Stimulated activated CD8-positive, alpha-beta memory T cell treated with anti-CD3 and anti-CD28 coated beads, Interleukin-12 subunit alpha, Interleukin-12 subunit beta, amount 100 ng/mL, for 24 hours (primary cell): Measurements from ENCODE around the gene GSPT1.

Source experiments
- DNase-seq: peaks from one replicate; pipeline ENCODE4 v3.0.0-alpha.2; 2020; ENCODE audit errors: extremely low read depth

Gene GSPT1

DNA sequence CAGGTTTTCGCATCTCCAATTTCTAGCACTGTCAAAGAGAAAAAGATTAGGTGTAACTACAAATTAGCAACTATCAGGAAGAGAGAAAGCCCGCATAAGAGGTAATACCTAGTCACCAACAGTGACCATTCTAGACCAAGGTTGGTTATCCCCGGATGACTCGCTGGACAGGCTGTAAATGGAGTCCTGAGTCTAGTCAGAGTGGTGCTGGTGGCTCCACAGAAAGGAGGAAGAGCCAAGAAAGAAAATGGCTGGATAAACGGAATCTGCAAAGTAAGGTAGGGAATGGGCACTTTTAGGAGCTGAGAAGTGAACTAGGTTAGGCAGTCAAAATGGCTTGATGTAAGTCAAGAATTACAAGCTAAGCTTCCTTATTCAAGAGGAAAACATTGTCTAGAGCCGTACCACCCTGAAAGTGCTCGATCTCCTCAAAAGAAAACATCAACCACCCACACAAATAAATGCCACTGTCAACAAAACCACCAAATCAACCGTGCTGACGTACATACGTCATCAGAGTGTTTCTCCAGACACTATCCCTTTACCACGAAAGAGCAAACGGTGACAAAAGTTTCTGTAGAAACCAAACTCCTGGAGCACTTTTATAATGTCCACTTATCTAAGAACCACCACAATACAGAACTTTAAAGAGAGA lies 2.2 kb downstream of the GSPT1 start:
- DNase-seq: no peak

DNA sequence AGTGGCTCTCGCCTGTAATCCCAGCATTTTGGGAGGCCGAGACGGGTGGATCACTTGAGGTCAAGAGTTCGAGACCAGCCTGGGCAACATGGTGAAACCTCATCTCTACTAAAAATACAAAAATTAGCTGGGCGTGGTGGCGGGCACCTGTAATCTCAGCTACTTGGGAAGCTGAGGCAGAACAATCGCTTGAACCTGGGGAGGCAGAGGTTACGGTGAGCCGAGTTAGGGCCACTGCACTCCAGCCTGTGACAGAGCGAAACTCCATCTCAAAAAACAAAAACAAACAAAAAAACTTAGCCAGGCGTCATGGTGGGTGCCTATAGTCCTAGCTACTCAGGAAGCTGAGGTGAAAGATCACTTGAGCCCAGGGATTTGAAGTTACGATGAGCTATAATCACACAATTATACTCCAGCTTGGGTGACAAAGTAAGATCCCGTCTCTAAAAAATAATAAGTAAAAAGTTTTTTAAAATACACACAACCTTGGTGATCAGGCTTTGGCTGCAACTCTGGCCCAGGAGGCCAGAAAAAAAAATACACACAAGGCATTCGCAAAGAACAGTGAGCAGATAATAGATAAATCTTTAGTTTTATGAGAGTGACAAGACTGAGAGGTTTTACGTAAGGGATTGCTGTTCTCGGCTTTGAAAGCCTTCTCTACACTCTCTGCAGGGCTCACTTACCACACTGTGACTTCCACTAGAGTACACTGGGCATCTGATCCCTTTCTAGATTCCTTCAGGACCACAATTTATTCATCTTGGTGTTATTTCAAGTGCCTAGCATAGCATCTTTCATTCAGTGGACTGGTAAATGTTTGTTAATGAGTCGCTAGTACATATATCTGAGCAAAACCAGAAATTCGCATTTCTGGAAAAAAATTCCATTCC lies 5.9 kb downstream of the GSPT1 start:
- DNase-seq: no peak

DNA sequence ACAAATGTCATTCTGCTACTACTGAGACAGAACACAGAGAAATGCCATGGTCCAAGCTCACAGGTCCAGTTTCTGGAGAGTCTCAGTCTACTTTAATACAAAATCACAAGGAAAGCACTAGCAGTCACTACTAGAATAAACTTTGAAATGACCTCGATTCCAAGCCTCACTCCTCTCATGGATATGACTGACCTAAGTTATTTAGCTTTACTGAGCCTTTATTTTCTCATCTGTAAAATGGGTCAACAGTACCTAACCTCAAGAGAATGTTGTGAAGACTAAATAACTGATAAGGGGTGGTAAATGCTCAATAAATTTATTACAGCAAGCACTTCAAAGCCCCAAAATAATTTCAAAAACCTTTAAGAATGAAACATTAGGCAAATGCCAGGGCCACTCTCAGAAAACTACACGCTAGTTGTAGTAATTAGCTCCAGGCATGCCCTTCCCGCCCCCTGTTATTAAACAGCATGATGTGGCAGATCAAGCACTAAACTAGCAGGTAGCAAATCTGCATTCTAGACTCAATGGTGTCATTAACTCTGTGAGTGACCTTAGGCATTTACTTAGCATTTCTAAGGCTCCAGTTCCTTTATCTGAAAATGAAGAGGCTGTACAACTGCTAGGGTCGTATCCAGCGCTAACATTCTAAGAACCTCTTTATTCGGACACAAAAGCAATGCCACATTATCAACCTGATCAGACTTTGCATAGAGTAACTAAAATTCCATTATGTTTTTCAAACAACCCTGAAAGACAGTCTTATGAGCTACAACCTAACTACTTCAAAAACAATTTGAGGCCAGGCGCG lies 8.4 kb downstream of the GSPT1 start:
- DNase-seq: no peak

DNA sequence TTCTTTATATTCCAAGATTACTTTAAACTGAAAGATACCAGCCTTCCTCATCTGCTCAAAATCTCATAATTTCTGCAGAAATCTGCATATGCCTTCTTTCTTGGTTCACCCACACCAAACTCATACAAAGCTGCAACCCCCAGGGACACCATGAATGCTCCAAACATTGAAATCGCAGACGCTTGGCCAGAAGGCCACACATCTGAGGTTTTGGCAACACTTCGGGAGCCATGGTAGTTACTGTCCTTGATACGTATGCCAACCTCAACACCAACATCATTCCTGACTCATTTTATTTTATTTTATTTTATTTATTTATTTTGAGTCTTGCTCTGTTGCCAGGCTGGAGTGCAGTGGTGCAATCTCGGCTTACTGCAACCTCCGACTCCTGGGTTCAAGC lies 11.8 kb downstream of the GSPT1 start:
- DNase-seq: no peak

DNA sequence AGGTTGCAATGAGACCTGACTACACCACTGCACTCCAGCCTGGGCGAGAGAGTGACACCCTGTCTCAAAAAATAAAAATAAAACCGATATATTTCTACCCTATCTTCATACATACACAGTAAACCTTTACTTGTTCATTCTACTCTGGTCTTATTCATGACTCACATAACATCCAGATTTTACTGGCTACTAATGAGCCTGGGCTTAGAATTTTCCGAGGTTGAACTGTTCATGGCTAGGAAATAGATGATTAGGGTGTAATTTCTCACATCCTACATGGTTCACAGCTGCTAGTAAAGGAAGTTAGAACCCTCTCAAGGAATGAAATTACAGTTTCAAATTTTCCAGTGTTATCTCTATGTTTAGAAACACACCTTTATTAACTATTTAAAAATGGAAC lies 14.7 kb downstream of the GSPT1 start:
- no peak for DNase-seq

DNA sequence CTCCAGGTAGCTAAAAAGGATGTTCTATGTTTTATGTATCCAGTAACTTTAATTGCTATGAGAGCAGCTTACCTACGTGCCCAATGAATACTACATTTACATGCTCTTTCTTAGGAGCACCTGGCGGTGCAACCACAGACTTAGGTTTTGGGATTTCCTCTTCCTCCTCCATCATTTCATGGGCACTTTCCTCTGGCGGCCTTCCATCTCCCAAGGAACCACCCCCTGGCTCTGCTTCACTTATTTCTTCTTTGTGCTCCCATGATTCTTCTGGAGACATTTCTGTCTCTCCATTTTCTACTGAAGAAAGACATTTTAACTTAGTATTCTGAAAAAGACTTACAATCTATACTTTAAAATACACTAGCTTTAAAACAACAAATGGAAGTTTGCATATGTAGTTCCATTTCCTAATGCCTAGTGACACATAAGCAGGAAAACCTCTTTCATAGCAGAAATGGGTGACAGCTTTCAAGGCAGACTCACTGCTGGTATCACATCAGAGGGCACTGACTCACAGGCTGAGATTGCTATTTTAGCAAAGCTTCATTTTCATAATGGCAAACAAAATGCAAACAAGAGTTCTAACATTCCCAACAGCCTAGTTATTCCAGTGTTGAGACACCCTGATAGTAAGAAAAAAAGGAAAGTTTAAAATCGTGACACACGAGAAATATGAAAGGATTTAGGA lies 19.1 kb downstream of the GSPT1 start:
- no peak for DNase-seq

DNA sequence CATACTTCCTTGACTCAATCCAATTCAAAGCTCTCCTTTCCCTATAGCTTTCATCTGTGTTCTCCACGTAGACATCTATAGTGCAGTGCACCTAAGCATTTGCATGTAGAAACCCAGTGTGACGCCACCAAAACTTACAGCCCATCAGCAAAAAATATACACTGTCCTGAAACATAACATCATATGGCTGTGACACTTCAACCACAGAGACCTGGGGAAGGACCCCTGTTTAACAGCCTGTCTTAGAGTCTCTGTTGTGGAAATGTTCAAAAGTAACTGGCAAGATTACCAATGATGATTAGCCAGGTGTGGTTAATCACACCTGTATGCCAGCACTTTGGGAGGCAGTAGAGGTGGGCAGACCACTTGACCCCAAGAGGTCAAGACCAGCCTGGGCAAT lies 22.2 kb downstream of the GSPT1 start:
- DNase-seq: no peak

DNA sequence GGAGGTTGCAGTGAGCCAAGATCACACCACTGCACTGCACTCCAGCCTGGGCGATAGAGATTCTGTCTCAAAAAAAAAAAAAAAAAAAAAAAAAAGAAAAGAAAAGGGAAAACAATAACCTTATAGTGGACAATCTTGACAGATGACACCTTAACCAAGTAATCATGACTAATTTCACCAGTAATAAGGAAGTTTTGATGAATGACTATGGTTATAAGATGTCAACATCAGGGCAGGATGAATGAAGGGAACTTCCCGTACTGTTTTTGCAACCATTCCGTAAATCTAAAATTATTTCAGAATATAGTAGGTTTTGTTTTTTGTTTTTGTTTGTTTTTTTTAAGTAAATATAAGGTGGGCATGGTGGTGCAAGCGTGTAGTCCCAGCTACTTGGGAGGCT lies 23.0 kb downstream of the GSPT1 start:
- no peak for DNase-seq

DNA sequence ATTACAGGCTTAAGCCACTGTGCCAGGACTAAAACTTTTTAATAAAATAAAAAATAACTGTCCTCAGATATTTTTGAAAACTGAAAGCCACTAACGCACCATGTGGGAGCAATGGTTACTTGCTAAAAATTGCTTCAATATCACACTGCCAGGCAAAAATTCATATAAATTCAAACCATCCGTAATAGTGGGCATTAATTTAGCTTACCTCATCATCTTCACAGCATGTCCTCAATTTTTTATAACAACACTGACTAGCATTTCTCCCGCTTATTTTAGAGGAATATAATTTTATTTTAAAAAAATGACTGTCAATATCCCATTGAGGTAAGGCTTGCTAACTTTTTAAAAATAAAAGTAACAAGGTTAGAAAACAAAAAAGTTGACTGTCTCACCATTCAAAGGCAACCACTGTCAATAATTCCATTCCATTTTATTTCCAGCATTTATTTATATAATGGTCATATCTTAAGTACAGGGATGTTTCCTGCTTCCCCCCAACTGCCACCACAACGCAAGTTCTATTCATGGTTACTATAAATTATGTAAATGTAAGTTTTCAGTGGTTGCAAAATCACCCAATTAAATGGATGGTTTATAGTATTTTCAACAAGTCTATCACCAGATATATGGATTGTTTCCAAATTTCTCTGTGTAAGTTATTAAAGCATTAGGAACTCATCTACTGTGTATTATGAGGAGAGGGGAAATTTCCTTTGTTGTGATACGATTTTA lies 25.4 kb downstream of the GSPT1 start:
- DNase-seq: no peak

DNA sequence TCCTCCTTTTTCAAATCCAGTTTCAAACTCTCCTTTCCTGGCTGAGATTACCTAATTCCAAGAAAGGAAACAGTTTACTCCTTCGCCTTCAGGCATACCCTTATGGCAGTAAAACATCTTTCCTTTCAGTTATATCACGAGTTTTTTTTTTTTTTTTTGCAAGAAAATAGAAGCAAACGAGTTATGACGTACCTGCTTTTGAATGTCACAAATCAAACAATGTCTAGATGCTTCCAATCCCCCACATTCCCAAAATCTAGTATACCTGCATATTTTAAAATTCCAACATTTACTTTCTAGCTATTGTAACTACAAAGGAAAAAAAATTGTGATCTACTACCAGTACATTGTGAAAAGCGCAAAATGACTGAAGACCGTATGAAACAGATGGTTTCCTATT lies 28.9 kb downstream of the GSPT1 start:
- DNase-seq: no peak

DNA sequence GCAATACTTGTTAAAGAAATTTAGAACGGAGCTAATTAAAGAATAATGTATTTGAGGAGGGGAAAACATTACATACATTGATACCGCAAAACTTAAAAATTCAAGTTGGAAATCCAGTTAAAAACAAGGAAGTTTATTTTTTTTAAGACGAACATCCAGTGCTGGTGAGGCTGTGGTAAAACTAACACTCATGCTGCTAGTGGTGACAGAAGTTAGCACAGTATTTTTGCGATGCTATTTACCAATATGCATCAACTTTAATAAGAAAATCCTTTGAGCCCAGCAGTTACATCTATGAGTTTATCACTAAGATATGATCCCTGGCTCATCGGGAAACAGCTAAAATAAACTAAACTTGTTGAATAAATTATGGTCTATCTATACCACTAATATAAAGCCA lies 31.7 kb downstream of the GSPT1 start:
- no peak for DNase-seq

DNA sequence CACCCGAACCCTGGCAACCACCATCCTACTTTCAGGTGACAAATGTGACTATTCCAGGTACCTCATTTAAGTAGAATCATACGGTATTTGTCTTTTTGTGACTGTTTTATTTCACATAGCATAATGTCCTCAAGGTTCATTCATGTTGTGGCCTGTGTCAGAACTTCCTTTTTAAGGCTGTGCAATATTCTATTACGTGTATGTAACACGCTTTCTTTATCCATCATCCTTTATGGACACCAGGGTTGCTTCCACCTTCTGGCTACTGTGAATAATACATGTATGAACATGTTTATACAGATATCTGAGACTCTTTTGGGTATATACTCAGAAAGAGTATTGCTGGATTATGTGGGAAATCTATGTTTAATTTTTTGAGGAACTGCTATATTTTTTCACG lies 35.7 kb downstream of the GSPT1 start:
- no peak for DNase-seq

DNA sequence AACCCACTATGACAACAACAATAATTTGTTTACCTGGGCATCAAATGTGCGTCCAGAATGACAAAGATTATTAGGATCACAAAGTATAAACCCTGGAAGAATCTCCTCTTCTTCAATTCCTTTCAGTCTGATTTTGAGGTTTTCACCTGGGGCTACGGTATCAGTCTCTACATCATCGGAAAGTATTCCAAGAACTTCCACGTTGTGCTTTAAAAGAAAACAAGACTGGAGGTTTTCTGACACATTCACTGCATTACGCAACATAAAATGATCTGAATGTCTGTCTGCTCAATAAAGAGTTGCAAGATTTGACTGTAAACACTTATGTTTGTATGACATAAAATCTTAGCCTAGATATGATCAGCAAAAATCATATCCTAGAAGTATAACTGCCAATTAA lies 38.4 kb downstream of the GSPT1 start:
- DNase-seq: no peak

DNA sequence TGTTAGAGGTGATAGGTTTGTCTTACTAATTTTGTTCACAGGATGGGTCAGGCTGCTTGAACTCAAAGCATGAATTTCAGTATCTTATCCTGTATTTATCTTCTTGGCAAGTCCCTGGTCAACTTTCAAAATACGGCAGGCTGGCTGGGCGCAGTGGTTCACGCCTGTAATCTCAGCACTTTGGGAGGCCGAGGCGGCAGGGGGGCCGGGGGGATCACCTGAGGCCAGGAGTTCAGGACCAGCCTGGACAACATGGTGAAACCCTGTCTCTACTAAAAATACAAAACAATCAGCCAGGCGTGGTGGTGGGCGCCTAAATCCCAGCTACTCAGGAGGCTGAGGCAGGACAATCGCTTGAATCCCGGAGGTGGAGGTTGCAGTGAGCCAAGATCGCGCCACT lies 39.5 kb downstream of the GSPT1 start:
- no peak for DNase-seq

DNA sequence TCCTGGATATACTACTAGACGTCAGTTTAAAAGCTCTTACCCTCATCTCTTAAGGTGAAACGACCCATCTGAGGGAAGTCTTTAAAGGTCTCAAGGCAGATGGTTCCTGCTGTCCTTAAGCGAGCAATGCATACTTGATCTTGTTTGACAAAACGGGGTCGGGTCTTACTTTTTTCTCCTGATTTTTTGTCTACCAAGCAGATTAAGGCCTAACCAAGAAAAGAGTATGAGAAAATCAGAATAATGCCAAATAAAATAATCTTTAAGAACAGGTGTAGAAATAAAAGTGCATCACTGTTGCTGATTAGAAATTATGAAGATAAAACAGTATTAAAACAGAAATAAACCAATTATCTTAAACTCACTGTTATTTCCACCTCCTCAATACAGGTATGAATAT lies 40.0 kb downstream of the GSPT1 start:
- DNase-seq: no peak

DNA sequence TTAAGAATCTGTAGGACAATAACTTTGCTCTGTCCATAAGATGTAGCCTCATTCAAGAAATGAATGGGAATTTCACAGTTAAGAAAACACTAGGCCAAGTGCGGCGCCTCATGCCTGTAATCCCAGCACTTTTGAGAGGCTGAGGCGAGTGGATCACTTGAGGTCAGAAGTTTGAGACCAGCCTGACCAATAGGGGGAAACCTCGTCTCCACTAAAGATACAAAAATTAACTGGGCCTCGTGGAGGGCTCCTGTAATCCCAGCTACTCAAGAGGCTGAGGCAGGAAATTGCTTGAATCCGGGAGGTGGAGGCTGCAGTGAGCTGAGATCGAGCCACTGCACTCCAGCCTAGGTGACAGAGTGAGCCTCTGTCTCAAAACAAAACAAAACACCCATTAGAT lies 44.6 kb downstream of the GSPT1 start:
- DNase-seq: no peak

DNA sequence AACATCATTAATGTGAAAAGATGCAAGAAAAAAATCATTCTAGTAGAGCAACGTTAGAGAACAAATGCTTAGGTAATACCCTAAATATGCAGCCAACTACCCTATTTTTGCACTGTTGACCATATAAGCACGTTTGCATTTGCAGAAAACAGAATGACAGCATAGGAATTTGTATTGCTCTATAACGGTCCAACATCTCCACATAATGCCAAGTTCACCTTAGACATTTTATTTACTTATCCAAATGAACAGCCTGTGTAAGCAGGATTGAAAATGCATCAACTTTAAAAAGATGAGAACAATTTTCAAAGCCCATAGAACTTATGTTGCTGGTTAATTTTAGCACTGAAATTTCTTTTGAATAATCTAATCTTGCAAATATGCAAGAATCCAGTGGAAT lies 45.4 kb downstream of the GSPT1 start:
- no peak for DNase-seq

DNA sequence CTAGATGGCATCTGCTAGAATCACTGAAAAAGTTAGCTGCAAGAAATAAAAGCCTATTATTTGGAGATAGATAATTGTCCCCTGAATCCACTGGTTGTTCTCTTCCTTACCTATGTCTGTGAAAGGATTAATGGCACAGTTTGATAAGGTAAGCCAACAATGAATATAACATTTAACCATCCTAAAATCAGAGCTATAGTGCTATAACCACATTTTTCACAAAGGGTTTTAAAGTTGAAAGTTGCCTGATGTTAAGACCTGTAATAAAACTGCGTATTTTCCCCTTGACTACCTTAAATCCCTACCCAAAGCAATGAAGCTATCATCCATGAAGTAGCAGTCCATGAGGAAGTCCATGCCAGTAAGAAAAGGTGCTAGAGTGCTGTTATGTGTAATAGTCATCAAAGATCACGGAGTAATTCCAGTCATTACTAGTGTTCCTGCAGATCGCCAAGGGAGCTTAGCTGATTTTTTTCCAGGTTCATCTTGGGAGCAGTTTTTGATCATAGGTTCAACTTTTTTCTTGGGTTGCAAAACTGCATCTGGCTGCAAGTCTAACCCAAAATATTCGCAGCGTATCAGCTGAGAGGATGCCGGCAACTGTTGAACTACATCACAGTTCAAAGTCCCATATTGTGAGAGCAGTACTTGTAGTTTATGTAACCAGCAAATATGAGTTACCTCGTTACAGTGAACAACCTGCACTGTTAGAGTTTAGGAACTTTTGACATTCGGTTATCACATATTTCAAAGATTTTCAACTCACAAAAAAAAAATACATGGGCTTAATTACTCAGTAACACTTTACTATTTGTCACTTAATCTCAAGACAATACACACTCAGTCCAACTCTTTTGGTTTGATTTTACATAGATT lies 46.2 kb downstream of the GSPT1 start:
- DNase-seq: no peak

DNA sequence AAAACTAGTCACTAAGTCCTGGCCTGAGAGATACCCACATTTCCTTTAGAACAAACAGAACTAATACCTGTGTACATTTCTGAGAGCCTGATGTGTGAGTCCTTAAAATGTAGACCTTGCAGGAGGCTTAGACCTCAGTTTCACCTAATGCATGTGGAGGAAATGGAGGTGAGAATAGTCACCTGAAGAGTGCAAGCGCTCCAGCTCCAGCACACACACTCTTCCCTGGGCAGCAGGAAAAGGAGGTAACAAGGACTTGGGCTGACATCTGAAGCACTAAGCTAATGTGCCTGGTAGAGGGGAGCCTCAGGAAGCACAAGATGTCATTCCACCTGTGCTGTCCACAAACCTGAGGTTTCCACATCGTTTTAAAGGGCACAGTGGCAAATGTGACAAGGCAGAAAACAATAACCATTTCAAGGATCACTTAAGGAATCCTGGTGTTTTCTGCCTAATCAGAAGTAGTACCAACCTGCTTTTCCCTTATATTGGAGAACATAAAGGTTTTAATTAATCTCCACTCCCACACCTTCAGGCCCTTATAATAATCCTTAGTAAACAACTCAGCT lies 47.3 kb downstream of the GSPT1 start:
- no peak for DNase-seq

DNA sequence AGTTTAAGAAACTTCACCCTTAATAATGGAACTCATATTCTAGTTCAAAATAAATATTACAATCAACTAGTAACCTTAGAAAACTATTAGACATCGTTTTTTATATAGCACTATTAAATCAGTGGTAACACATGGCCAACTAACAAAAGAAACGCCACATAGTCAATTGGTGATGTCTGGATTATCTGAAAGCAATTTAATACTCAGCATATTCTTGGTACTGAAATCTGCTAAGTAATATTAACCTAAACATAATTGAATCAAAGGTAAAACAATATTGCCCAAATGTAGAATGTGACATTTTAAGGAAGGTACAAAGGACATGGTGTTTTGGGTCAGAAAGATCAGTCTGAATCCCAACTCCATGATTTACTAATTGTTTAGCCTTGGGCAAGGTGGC lies 53.3 kb downstream of the GSPT1 start:
- DNase-seq: no peak
